Mammary epithelial cell (primary cell): ENCODE data around the gene SIK3.

Experiments
- CTCF ChIP-seq, 2 donors: IDR thresholded peaks in 1 of 2; conservative IDR thresholded peaks in 1 of 2; 2 replicates each; pipeline ENCODE4 v1.5.1; 2011 to 2012; ENCODE audit warnings: inconsistent platforms in 2 of 2, low read length in 2 of 2, mild to moderate bottlenecking in 2 of 2, control low read depth in 1 of 2, low read depth in 1 of 2; ENCODE audit not compliant: insufficient read depth in 1 of 2; ENCODE audit errors: extremely low read depth in 1 of 2
- EZH2 ChIP-seq: IDR thresholded peaks from 2 replicates; pipeline ENCODE4 v1.6.1; 2012; ENCODE audit warnings: low read length, inconsistent platforms, borderline replicate concordance

GRCh38 chr11:116831790-116832349, 266.4 kb downstream of the SIK3 start:
- TF ChIP-seq CTCF (conservative IDR thresholded peaks at IDR 0.05 in 1 of 2, IDR thresholded peaks at IDR 0.05 in 1 of 2; ENCODE audit: extremely low read depth in 1 of 2, insufficient read depth in 1 of 2, low read depth in 1 of 2, low read length in 2 of 2) (no peak), EZH2 (no peak)
